Gastroesophageal sphincter (tissue), 3 donors: Measurements from ENCODE around the gene NPFF.

Experiments
- CTCF ChIP-seq, 4 experiments: fragments of 200-600 bp in 2 of 4; fragments of 450-650 bp in 2 of 4; sonication (generic) in 1 of 4; IDR thresholded peaks; one replicate each; pipeline ENCODE4 v1.5.1; 2017 to 2019; ENCODE audit warnings: antibody characterized with exemption in 4 of 4, mild to moderate bottlenecking in 2 of 4, moderate library complexity in 2 of 4
- EP300 ChIP-seq: sonication (generic); formaldehyde crosslinking; IDR thresholded peaks from one replicate; pipeline ENCODE4 v1.6.1; 2017; ENCODE audit warnings: antibody characterized with exemption, mild to moderate bottlenecking

GRCh38 chr12:53472056-53472582, 35.2 kb downstream of the NPFF start:
- TF ChIP-seq EP300, result no peak
- TF ChIP-seq CTCF (IDR thresholded peaks at IDR 0.05), result no peak
